Neural cell (in vitro differentiated cells): ENCODE data around the gene PIM3. TPM values are rescaled to one million over a fixed set of nuclear protein-coding genes. Genes with fewer than 3 reads are reported as not detected.

ENCODE experiments used
- H2AFZ ChIP-seq: fragments of 200-600, 300-800 bp; sonication (generic), shearing (Covaris generic); 2 replicates; pipeline ENCODE4 v1.6.0; 2014; ENCODE audit warnings: low read depth, mild to moderate bottlenecking, antibody characterized with exemption, low read length, moderate library complexity
- H3F3A ChIP-seq: fragments of 200-600 bp; shearing (Covaris generic); 2 replicates; pipeline ENCODE4 v1.6.1; 2016; ENCODE audit warnings: mild to moderate bottlenecking, moderate library complexity, mixed read lengths, antibody characterized with exemption, low read length; ENCODE audit not compliant: insufficient read depth, poor library complexity, severe bottlenecking
- H3K27ac ChIP-seq: fragments of 200-600, 300-800 bp; sonication (generic), shearing (Covaris generic); 2 replicates; pipeline ENCODE4 v1.5.1; 2014; ENCODE audit warnings: mild to moderate bottlenecking, low read length, moderate library complexity
- H3K27me3 ChIP-seq: fragments of 300-800, 200-600 bp; sonication (generic), shearing (Covaris generic); 2 replicates; pipeline ENCODE4 v1.6.0; 2014; ENCODE audit warnings: mild to moderate bottlenecking, low read depth, low read length, moderate library complexity; ENCODE audit not compliant: insufficient read depth
- H3K36me3 ChIP-seq: fragments of 300-800, 200-600 bp; sonication (generic), shearing (Covaris generic); 2 replicates; pipeline ENCODE4 v1.5.1; 2014; ENCODE audit warnings: mild to moderate bottlenecking, antibody characterized with exemption, low read length, moderate library complexity; ENCODE audit not compliant: insufficient read depth
- H3K4me2 ChIP-seq: fragments of 300-800, 200-600 bp; sonication (generic), shearing (Covaris generic); 2 replicates; pipeline ENCODE4 v1.6.0; 2014; ENCODE audit warnings: mild to moderate bottlenecking, low read length
- H3K4me3 ChIP-seq: fragments of 300-800, 200-600 bp; sonication (generic), shearing (Covaris generic); 2 replicates; pipeline ENCODE4 v1.5.1; 2014; ENCODE audit warnings: mild to moderate bottlenecking, low read length, moderate library complexity
- H3K79me2 ChIP-seq: fragments of 200-600 bp; shearing (Covaris generic); replicated peaks from 2 replicates; pipeline ENCODE4 v1.6.0; 2014; ENCODE audit warnings: mild to moderate bottlenecking, low read length, moderate library complexity; ENCODE audit not compliant: insufficient read depth
- H3K9ac ChIP-seq: fragments of 300-800, 200-600 bp; sonication (generic), shearing (Covaris generic); 2 replicates; pipeline ENCODE4 v1.6.1; 2016; ENCODE audit warnings: mild to moderate bottlenecking, low read length, mixed read lengths
- H3K9me2 ChIP-seq: fragments of 200-600 bp; shearing (Covaris generic); 2 replicates; pipeline ENCODE4 v1.6.1; 2016; ENCODE audit warnings: mild to moderate bottlenecking, low read length, mixed read lengths; ENCODE audit not compliant: insufficient read depth
- H3K9me3 ChIP-seq: fragments of 200-600, 300-800 bp; sonication (generic), shearing (Covaris generic); 2 replicates; pipeline ENCODE4 v1.6.1; 2016; ENCODE audit warnings: mild to moderate bottlenecking, mixed run types, low read length, moderate library complexity, mixed read lengths
- H4K20me1 ChIP-seq: fragments of 200-600 bp; shearing (Covaris generic); 2 replicates; pipeline ENCODE4 v1.6.1; 2016; ENCODE audit warnings: mild to moderate bottlenecking, mixed run types; ENCODE audit not compliant: insufficient read depth
- EP300 ChIP-seq: fragments of 450-650 bp; conservative IDR thresholded peaks from 2 replicates; pipeline ENCODE4 v1.6.1; 2014; ENCODE audit warnings: antibody characterized with exemption, mild to moderate bottlenecking, moderate library complexity; ENCODE audit not compliant: poor library complexity, severe bottlenecking
- EZH2 ChIP-seq: fragments of 200-600, 300-800 bp; shearing (Covaris generic), sonication (generic); IDR thresholded peaks from 2 replicates; pipeline ENCODE4 v1.6.1; 2014; ENCODE audit warnings: antibody characterized with exemption, low read length, borderline replicate concordance, mild to moderate bottlenecking; ENCODE audit not compliant: insufficient read depth, poor library complexity, severe bottlenecking
- MXI1 ChIP-seq: fragments of 450-650 bp; conservative IDR thresholded peaks from 2 replicates; pipeline ENCODE4 v1.6.1; 2014; ENCODE audit warnings: antibody characterized with exemption, mild to moderate bottlenecking; ENCODE audit not compliant: poor library complexity, severe bottlenecking
- POLR2AphosphoS5 ChIP-seq: IDR thresholded peaks from 2 replicates; pipeline ENCODE4 v1.6.1; 2012
- RAD21 ChIP-seq: fragments of 450-650 bp; conservative IDR thresholded peaks from 2 replicates; pipeline ENCODE4 v1.6.1; 2014; ENCODE audit warnings: antibody characterized with exemption, mild to moderate bottlenecking, moderate library complexity
- SMC3 ChIP-seq: fragments of 450-650 bp; conservative IDR thresholded peaks from 2 replicates; pipeline ENCODE4 v1.6.1; 2014; ENCODE audit warnings: antibody characterized with exemption, mild to moderate bottlenecking, moderate library complexity; ENCODE audit not compliant: poor library complexity
- TAF1 ChIP-seq: IDR thresholded peaks from 2 replicates; pipeline ENCODE4 v1.6.1; 2012; ENCODE audit warnings: low read depth
- polyA plus RNA-seq: library from polyadenylated mRNA; depleted of rRNA; stranded (reverse); fragments of >200 nt; gene quantifications from 2 replicates; pipeline ENCODE4 v1.2.3, GENCODE V29; 2014
- TF ChIP-seq, protein P1 (sequence below): fragments of 450-650 bp; IDR thresholded peaks from 2 replicates; pipeline ENCODE4 v1.5.1; 2014; ENCODE audit warnings: antibody characterized with exemption, mild to moderate bottlenecking, moderate library complexity; ENCODE audit not compliant: poor library complexity, severe bottlenecking
- TF ChIP-seq, protein P2 (sequence below): IDR thresholded peaks from 2 replicates; pipeline ENCODE4 v1.6.1; 2012; ENCODE audit warnings: borderline replicate concordance

The PIM3 gene
- polyA plus RNA-seq, 1 donor from 2014 or later, result 28.7 TPM

DNA sequence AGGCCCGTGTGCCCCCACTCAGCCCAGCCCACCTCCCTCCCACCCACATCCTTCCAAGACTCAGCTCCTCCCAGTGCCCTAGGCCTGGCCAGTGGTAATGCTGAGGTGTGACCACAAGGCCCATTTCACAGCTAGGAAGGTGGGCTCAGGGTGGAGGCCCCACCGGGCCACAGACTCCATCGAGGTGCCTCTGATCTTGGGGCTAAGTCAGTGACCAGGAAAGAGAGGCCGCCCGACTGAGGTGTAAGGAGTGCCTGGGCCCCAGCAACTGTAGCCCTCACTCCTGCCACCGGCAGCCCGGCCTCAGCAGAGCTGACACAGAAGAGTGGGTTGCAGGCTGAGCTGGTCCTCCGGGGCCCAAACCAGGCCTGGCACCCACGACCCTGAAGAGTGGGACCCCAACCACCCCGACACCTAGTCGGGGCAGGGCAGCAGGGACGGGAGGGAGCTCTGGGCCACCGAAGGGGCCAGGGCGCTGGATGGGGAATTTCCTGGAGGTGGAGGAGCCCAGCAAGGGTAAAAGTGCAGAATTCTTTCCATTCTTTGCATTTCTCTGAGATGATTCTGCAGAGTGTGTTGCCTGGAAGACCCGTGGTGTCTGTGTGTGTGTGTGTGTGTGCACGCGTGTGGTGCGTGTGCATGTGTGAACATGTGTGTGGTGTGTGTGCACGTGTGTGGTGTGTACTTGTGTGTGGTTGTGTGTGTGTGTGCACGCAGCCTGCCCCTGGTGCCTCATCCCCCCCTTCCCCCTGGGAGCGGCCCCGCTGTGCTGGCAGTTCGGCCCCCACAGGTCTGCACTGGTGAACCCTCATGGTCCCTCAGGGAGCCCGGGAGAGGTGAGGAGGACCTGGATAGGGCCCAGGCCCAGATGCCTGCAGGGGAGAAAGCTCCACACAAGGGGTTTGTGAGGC, 8.3 kb upstream of the PIM3 start:
- Histone ChIP-seq H3K4me3 (no peak overlapping the region), H4K20me1 (no peaks in the 10 kb centered on the region), H3K9me3 (no peaks in the 10 kb centered on the region), H3K9me2 (no peaks in the 10 kb centered on the region), H2AFZ (no peak overlapping the region), H3K9ac (no peak overlapping the region), H3K79me2 (no peaks in the 10 kb centered on the region), H3K27ac (no peak overlapping the region), H3K4me2 (no peak overlapping the region), H3F3A (no peaks in the 10 kb centered on the region), H3K27me3 (no peaks in the 10 kb centered on the region), H3K36me3 (no peaks in the 10 kb centered on the region)
- TF ChIP-seq, protein P1, sequence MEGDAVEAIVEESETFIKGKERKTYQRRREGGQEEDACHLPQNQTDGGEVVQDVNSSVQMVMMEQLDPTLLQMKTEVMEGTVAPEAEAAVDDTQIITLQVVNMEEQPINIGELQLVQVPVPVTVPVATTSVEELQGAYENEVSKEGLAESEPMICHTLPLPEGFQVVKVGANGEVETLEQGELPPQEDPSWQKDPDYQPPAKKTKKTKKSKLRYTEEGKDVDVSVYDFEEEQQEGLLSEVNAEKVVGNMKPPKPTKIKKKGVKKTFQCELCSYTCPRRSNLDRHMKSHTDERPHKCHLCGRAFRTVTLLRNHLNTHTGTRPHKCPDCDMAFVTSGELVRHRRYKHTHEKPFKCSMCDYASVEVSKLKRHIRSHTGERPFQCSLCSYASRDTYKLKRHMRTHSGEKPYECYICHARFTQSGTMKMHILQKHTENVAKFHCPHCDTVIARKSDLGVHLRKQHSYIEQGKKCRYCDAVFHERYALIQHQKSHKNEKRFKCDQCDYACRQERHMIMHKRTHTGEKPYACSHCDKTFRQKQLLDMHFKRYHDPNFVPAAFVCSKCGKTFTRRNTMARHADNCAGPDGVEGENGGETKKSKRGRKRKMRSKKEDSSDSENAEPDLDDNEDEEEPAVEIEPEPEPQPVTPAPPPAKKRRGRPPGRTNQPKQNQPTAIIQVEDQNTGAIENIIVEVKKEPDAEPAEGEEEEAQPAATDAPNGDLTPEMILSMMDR, result no peak
- no peak for TF ChIP-seq TAF1
- TF ChIP-seq RAD21, result no peak

DNA sequence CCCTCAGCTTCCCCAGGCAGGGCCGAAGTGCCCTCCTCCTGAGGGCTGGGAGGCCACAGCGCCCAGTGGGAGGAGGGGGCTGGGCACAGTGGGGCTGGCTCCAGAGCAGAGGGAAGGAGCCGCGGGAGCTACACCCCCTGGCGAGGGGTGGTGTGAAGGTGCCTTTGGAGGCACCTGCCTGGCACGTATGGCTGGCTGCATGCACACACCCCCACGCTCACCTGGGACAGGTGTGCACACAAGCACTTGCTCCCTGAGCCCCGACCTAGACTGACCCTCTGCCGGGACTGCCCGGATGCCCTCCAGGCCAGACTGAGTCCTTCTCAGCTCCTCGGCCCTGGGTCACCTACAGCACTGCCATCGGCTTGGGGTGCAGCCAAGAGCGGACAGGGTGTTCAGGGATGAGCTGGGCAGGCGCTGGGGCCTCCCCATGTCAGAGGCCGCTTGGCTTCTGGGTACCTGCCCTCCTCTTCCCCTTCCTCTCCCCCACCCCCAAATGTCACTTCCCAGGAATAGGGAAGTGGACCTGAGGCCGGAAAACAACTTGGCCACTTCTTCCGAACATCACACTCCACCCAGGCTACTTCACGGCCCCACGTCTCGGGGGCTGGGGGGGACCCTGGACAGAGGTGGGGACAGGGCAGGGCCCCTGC, 7.4 kb upstream of the PIM3 start:
- H3K36me3 ChIP-seq, result no peaks in the 10 kb centered on the region
- no peaks in the 10 kb centered on the region for H3K9me3 ChIP-seq
- no peaks in the 10 kb centered on the region for H3K27me3 ChIP-seq
- H4K20me1 ChIP-seq, result no peaks in the 10 kb centered on the region
- no peaks in the 10 kb centered on the region for H3K79me2 ChIP-seq
- H3K27ac ChIP-seq, result no peak overlapping the region
- no peak overlapping the region for H2AFZ ChIP-seq
- no peaks in the 10 kb centered on the region for H3K9me2 ChIP-seq
- no peak overlapping the region for H3K4me2 ChIP-seq
- TF ChIP-seq EP300, result no peak
- no peak overlapping the region for H3K9ac ChIP-seq
- H3F3A ChIP-seq, result no peaks in the 10 kb centered on the region
- no peak overlapping the region for H3K4me3 ChIP-seq

DNA sequence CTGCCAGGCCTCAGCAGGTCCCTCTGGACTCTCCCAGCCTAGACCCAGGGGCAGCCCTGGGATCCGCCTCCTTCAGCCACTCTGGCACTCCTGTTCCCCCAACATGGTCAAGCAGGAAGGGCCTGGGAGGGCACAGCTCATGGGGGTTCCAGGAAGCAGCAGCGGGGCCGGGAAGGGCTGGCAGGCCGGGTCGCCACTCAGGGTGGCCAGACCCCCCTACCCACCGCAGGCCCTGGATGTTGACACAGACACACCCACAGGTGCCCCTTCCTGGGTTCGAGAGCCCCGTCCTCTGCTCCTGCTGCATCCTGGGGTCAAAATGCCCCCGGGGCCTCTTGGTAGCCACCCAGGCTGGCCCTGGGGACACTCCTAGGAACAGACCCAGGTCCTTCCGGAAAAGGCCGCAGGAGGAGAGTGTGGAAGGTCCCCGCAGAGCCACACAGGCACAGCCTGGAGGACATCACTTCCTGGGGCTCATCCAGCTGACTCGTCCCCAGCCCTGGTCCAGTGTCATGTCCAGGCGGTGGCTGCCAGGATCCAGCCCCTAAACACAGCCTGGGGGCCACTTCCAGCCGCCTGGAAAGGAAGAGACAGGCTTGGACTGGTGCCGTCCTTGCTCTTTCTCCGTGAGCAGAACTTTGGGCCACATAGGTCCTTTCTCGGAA, 6.8 kb upstream of the PIM3 start:
- H3K9ac ChIP-seq, result no peak overlapping the region
- H3K27me3 ChIP-seq, result no peaks in the 10 kb centered on the region
- TF ChIP-seq MXI1 (no peak), TAF1 (no peak), SMC3 (no peak), EZH2 (no peak), POLR2AphosphoS5 (no peak)
- TF ChIP-seq, protein P2, sequence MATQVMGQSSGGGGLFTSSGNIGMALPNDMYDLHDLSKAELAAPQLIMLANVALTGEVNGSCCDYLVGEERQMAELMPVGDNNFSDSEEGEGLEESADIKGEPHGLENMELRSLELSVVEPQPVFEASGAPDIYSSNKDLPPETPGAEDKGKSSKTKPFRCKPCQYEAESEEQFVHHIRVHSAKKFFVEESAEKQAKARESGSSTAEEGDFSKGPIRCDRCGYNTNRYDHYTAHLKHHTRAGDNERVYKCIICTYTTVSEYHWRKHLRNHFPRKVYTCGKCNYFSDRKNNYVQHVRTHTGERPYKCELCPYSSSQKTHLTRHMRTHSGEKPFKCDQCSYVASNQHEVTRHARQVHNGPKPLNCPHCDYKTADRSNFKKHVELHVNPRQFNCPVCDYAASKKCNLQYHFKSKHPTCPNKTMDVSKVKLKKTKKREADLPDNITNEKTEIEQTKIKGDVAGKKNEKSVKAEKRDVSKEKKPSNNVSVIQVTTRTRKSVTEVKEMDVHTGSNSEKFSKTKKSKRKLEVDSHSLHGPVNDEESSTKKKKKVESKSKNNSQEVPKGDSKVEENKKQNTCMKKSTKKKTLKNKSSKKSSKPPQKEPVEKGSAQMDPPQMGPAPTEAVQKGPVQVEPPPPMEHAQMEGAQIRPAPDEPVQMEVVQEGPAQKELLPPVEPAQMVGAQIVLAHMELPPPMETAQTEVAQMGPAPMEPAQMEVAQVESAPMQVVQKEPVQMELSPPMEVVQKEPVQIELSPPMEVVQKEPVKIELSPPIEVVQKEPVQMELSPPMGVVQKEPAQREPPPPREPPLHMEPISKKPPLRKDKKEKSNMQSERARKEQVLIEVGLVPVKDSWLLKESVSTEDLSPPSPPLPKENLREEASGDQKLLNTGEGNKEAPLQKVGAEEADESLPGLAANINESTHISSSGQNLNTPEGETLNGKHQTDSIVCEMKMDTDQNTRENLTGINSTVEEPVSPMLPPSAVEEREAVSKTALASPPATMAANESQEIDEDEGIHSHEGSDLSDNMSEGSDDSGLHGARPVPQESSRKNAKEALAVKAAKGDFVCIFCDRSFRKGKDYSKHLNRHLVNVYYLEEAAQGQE, result no peak
- TF ChIP-seq, protein P1, result no peak
- no peaks in the 10 kb centered on the region for H3F3A ChIP-seq
- no peak overlapping the region for H3K27ac ChIP-seq
- H3K36me3 ChIP-seq, result no peaks in the 10 kb centered on the region
- no peaks in the 10 kb centered on the region for H3K79me2 ChIP-seq
- no peak overlapping the region for H3K4me3 ChIP-seq
- H4K20me1 ChIP-seq, result no peaks in the 10 kb centered on the region
- no peak overlapping the region for H3K4me2 ChIP-seq
- H2AFZ ChIP-seq, result no peak overlapping the region
- no peaks in the 10 kb centered on the region for H3K9me3 ChIP-seq
- no peaks in the 10 kb centered on the region for H3K9me2 ChIP-seq
